ENCODE results near the gene HBE1.
"Not testable (repeated sequence)": the region's sequence is repeated elsewhere in the genome, so short reads cannot be mapped to it uniquely, and the experiment has no call there.

Gene HBE1

DNA sequence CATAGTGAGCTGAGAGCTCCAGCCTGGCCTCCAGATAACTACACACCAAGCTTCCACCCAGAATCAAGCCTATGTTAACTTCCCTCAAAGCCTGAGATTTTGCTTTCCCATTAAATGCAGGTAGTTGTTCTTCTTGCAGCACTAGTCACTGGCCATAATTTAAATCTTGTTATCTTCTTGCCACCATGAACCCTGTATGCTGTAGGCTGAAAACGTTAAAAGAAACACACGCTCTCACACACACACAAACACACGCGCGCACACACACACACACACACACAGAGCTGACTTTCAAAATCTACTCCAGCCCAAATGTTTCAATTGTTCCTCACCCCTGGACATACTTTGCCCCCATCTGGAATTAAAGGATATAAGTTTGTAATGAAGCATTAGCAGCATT is 16.3 kb downstream of the HBE1 start:
- DNase-seq: not testable (repeated sequence)

DNA sequence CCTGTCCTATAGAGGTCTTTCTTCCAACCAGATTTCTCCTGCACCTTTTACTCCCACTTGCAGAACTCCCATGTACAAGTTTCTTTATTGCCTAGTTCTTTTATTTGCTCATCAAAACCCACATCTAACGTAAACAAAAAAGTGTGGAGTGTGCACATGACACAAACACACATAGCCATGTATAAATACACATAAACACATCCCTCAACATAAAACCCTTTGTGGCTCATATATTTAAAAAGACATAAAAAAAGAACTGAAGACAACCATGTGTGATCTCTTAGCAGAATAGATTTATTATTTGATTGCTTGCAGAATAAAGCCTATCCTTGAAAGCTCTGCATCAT is 16.9 kb downstream of the HBE1 start:
- DNase-seq: no peak

DNA sequence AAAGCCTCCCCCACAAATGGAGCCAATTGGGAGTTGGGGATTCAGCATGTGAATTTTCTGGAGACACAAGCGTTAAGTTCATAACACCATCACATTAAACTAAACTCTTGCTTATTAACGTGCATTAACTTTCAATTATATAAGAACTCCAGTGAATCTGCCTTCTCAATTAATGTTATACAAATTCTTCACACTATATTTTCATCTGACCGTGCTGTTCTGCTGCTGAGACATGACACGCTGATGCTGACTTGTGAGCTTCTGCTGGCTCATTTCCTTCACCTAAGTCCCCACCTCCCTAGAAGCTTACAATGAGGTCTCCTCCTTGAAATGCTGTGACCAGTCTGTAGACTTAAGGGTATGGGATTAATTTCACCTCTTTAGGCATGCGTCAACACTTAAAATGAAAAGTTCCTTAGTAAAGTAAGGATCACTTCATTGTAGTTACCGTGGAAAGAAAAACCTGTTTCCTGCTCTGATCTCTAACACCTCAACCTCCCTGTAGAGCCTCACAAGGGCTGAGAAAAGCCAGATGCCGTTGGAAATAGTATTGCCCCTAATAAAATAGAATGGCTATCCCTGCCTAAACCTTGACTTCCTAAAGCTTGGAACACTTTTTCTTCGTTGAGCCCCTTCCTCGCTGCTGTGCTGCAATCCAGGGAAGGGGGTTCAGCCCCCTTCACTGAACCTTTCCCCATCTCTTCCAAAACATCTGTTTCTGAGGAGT is 17.4 kb downstream of the HBE1 start:
- no peak for DNase-seq

DNA sequence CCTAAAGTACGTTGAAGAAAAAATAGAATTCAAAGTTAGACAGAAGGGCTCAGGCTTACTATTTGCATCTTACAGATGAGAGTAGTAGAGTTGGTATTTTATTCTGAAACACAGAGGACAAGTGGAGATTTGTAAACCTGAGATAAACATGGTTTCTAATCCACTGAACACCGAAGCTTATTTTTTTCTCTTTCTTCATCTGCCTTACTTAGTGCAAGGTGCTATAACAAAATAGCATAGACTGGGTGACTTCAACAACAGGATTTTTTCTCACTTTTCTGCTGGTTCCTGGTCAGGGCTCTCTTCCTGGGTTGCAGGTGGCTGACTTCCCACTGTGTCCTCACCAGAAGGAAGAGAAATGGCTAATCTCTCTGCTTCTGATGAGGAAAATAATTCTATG is 18.0 kb downstream of the HBE1 start:
- no peak for DNase-seq

DNA sequence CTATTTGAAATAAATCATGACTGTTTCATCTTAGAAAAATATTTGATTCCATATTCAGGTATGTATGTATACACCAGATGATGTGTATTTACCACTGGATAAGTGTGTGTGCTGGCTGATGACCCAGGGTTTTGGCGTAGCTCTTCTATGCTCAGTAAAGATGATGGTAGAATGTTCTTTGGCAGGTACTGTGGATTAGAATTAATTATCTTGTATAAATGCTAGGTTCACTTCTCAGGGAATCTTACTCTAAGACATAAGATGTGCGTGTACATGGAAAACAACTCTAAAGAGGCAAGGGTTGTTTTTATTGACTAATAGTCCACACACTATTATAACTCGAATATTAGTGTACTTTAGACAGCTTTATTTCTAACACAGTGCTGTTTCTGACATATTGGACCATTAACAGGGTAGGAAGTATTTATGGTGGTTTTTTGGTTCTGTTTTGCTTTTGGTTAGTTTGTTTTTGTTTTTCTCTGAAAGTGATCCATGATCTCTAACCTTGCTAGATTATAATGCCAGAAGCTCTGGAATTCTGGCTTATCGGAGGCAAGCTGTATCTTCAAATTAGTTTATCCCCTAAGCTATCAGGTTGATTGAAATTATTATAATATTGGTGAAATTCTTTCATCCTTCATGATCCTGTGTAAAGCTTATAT is 19.1 kb downstream of the HBE1 start:
- no peak for DNase-seq

DNA sequence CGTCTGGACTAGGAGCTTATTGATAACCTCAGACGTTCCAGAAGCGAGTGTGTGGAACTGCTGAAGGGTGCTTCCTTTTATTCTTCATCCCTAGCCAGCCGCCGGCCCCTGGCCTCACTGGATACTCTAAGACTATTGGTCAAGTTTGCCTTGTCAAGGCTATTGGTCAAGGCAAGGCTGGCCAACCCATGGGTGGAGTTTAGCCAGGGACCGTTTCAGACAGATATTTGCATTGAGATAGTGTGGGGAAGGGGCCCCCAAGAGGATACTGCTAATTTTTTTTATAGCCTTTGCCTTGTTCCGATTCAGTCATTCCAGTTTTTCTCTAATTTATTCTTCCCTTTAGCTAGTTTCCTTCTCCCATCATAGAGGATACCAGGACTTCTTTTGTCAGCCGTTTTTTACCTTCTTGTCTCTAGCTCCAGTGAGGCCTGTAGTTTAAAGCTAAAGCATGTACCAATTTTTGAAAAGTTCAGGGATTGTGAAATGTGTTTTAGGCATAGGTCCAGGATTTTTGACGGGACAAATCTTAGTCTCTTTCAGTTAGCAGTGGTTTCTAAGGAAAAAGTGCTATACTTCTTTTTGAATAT is 19.8 kb downstream of the HBE1 start, which contains the start of gene HBG1:
TSS of gene HBG1 (minus strand) at position 51 of the 590 bp plus-strand sequence. CDS start 53 bp downstream, outside the sequence.
- DNase-seq: not testable (repeated sequence)

DNA sequence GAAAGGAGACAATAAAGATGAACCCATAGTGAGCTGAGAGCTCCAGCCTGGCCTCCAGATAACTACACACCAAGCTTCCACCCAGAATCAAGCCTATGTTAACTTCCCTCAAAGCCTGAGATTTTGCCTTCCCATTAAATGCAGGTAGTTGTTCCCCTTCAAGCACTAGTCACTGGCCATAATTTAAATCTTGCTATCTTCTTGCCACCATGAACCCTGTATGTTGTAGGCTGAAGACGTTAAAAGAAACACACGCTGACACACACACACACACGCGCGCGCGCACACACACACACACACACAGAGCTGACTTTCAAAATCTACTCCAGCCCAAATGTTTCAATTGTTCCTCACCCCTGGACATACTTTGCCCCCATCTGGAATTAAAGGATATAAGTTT is 21.2 kb downstream of the HBE1 start:
- not testable (repeated sequence) for DNase-seq

DNA sequence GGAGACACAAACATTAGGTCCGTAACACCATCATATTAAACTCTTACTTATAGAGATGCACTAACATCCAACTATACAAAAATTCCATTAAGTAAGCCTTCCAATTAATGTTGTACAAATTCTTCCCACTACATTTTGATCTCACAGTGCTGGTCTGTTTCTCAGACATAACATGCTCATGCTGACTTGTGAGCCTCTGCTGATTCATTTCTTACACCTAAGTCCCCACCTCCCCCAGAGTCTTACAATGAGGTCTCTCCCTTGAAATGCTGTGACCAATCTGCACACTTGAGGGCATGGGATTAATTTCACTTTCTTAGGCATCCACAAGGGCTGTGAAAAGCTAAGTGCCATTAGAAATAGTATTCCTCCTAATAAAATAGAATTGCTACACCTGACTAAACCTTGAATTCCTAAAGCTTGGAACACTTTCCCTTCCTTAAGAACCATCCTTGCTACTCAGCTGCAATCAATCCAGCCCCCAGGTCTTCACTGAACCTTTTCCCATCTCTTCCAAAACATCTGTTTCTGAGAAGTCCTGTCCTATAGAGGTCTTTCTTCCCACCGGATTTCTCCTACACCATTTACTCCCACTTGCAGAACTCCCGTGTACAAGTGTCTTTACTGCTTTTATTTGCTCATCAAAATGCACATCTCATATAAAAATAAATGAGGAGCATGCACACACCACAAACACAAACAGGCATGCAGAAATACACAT is 22.1 kb downstream of the HBE1 start:
- no peak for DNase-seq

DNA sequence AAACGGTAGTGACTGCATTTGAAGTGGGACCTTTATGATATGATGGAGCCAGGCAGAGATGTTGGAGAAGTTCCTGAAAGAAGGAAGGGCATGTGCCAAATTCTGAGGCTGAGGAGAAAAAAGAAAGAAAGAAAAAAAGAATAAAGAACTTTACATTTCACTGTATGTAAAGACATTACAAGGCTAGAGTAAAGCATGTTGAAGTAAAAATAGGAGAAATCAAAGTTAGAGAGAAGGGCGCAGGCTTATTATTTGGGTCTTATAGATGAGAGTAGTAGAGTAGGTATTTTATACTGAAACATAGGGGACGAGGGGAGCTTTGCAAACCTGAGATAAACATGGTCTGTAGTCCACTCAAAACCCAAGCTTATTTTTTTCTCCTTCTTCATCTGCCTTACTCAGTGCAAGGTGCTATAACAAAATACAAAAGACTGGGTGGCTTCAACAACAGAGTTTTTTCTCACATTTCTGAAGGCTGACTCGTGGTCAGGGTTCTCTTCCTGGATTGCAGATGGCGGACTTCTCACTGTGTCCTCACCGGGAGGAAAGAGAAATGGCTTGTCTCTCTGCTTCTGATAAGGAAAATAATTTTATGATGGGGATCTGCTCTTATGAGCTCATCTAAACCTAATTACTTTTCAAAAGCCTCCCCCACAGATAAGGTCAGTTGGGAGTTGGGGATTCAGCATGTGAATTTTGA is 22.8 kb downstream of the HBE1 start:
- no peak for DNase-seq

DNA sequence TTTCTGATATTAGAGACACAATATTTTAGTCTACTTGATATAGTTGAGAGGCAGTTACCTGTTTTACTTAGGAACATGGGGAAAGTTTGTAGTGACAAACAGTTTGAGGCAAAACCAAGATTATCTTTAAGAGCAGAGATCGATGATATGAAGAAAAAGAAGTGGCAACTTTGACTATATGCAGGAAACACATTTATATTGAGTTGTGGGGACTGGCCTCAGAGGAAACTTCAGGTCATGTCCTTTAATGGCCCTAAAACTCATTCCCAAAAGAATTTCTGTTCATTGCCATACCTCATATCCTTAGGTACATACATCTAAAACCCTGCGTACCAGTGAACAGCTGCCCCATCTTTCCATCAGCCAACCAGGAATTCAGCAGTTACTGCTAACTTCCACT is 24.6 kb downstream of the HBE1 start:
- DNase-seq: no peak

DNA sequence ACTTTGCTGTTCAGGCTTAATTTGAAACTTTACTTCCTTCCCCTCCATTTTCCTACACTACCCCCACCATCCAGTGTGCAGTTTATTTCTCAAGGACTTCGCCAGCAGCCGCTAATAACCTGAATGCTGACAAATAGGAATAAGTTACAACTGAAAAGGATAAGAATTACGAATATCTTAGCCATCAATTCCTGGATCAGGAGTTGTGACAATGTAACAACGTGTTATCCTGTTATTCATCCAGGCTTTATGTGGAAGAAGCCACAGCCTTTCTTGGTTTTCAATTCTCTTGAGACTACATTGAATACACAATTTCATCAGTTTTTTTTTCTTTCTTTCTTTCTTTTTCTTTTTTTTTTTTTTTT is 25.9 kb downstream of the HBE1 start:
- no peak for DNase-seq

DNA sequence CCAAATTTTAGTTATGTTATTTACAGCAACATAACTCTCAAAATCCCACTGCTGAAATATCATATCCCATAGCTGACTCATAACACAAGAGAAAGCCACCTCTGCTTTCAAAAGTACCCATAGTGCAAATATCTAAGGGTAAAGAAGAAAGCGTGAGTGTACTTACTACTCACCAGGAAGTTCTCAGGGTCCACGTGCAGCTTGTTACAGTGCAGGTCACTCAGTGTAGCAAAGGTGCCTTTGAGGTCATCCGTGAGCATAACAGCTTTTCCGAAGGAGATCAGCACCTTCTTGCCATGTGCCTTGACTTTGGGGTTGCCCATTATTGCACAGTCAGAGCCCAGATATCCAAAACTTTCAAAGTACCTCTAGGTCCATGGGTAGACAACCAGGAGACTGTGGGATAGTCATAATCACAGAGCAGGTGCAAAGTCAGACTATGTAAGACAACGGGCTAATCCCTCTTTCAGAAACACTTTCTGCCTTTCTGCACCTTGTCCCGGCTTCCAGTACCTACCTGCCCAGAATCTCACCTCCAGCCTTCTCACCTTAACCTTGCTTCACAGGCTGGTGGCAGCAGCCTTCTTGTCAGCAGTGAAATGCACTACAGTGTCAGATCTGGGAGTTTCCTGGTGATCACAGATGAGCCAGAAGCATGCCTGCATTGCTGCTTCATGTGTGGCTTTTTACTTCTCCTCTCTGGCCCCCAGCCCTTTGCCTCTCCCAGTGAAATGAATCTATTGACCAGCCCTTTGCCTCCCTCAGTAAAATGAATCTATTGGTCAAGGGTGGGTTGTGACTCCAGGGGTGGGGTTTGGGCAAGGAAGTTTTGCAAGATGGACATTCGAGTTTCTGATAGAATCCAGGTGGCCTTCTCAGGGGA is 26.6 kb downstream of the HBE1 start:
- DNase-seq: no peak

DNA sequence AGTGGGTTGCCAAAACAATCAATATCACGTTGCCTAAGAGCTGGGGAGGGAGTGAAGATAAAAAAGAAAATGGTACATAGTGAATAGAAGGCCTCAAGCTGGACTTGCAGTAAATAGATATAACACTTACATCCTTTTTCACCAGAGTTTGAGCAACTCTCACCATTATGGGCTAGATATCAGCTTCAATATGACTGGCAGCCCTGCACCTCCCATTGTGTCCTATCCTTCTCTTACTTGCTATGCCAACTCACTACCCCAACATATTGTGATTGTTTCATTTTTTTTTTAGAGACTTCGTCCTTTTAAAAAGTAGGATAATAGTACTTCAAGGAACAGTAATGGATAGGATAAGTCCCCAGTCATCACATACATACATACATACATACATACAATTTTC is 27.5 kb downstream of the HBE1 start:
- DNase-seq: no peak

DNA sequence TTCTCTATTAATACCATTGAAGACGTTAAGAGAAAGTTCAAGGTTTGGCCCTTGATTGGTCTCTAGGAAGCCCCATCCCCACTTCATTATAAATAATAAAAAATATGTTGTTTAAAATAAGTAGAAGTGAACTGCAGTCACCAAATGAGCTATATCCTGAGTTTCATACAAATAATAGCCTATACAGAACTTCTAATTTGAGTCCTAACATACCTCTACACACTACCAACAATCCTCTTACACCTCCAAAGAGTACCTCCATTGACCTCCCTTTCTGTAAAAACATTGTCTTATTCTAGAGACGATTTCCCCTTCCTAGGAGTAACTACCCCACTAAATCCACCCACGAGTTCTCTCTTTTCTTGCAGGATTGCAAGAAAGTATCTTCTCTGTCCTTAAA is 28.3 kb downstream of the HBE1 start:
- no peak for DNase-seq

DNA sequence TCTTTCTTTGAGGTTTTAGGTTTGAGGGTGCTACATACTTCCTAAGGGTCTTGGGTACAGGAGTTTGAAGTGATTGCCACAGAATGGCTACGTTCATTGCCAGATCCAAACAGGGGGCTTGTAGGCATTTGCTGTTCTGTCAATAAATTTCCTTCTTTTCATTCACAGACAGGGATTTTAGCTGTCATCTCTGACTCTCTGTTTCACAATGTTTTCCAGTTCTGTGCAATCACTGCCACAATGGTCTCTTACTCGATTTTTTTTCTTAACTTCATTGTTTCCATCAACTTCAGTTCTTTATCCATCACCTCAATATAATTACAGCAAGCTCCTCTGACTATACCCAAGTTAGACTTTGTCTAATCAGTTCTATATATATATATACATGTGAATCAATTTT is 29.3 kb downstream of the HBE1 start:
- no peak for DNase-seq

DNA sequence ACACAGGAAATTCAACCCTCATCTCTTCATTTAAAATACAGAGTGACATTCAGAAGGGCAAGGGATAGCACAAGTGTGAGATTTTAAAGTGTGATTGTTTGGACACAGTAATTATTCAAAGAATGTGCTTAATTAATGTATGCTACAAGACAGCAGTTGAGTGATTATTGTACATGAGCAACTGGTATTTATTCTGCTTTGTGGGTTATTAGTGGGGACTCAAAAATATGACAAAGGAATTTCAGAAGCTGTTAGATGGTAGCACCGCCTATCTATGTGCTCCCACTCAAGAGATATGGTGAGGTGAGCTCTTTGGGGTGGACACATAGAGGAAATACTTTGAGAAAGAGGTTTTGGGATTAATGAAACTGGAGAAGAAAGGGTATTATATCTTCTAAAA is 29.7 kb downstream of the HBE1 start:
- no peak for DNase-seq

DNA sequence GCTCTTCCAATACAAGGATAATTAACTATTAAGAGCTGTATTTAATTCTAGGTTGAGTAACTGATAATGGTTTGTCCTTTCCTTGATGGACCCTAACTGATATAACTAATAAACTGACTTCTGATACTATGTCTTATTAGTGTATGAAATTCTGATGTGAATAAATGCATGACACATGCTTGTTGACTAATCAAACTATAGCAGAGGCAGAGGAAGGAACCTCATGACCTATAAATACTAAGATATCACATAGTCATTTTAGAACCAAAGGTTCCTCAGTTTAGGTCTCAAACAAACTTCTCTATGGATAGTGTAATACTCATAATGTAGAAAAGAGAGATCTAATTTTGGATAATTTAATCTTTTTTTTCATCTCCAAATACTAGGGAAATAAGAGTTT is 30.7 kb downstream of the HBE1 start:
- no peak for DNase-seq

DNA sequence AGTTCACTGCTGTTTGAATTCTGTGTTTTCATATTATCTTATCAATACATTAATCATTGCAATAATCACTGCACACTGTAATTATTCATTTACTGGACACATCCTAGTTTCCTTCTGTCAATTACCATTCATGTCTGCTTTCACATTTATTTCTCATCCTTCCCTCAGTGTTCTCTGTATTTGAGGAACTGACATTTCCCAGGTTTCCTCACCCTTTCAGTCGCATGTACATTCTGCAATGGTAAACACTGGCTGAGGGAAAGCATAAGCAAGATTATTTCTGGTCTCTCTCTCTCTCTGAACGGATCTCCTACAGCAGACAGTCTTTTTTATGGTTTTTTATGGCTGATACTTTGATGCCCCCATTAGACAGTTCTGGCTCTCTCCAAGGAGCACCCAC is 31.3 kb downstream of the HBE1 start:
- no peak for DNase-seq

DNA sequence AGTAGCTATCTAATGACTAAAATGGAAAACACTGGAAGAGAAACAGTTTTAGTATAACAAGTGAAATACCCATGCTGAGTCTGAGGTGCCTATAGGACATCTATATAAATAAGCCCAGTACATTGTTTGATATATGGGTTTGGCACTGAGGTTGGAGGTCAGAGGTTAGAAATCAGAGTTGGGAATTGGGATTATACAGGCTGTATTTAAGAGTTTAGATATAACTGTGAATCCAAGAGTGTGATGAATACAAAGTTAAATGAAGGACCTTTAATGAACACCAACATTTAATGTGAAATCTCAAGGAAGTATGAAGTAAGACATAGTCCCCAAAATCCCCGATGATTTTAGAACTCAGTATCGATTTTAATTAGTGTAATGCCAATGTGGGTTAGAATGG is 32.3 kb downstream of the HBE1 start:
- DNase-seq: no peak

DNA sequence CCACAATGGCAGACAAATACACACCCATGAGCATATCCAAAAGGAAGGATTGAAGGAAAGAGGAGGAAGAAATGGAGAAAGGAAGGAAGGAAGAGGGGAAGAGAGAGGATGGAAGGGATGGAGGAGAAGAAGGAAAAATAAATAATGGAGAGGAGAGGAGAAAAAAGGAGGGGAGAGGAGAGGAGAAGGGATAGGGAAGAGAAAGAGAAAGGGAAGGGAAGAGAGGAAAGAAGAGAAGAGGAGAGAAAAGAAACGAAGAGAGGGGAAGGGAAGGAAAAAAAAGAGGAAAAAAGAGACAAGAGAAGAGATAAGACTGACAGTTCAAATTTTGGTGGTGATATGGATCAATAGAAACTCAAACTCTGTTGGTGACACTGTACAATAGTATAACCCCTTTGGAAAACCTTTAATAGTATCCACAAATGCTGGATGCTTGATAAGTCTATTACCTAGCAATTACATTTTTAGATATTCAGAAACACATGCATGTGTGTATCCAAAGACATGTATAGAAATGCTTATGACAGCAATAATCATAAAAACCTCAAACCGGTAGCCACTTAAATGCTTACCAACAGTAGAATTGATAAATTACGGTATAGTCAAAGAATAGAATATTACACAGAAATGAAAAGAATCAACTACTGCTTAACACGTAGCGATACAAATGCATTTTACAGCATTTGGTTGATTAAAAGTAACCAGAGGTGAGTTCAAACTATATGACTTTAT is 34.2 kb downstream of the HBE1 start:
- DNase-seq: no peak

Data from nucleus accumbens (tissue), 56 donors.